VCaP (cell line): ENCODE measurements around the gene SCRG1.

ENCODE experiments used
- H3K27ac ChIP-seq: fragments of 450-650 bp; 2 replicates; pipeline ENCODE4 v1.5.1; 2017
- TF ChIP-seq, protein P1 (sequence below): fragments of 450-650 bp; conservative IDR thresholded peaks from 2 replicates; pipeline ENCODE4 v1.5.1; 2017; ENCODE audit warnings: mild to moderate bottlenecking, moderate library complexity

The SCRG1 gene

GRCh38 chr4:173420324-173420752 lies 21.4 kb upstream of the SCRG1 start:
- TF ChIP-seq, protein P1, sequence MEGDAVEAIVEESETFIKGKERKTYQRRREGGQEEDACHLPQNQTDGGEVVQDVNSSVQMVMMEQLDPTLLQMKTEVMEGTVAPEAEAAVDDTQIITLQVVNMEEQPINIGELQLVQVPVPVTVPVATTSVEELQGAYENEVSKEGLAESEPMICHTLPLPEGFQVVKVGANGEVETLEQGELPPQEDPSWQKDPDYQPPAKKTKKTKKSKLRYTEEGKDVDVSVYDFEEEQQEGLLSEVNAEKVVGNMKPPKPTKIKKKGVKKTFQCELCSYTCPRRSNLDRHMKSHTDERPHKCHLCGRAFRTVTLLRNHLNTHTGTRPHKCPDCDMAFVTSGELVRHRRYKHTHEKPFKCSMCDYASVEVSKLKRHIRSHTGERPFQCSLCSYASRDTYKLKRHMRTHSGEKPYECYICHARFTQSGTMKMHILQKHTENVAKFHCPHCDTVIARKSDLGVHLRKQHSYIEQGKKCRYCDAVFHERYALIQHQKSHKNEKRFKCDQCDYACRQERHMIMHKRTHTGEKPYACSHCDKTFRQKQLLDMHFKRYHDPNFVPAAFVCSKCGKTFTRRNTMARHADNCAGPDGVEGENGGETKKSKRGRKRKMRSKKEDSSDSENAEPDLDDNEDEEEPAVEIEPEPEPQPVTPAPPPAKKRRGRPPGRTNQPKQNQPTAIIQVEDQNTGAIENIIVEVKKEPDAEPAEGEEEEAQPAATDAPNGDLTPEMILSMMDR: peak; percentile 82
- peak overlapping the region; percentile 11; the same call in 1 of the 2 replicates for H3K27ac ChIP-seq

- no peak overlapping the region for H3K27ac ChIP-seq
- TF ChIP-seq, protein P1: no peak
Observed at GRCh38 chr4:173418639-173419038, 19.7 kb upstream of the SCRG1 start.

- TF ChIP-seq, protein P1: no peak
- H3K27ac ChIP-seq: no peak overlapping the region
Observed at GRCh38 chr4:173417833-173418232, 18.9 kb upstream of the SCRG1 start.

GRCh38 chr4:173415885-173416653 lies 17.2 kb upstream of the SCRG1 start:
- TF ChIP-seq, protein P1: no peak
- peak overlapping the region; percentile 30 for H3K27ac ChIP-seq

- TF ChIP-seq, protein P1: no peak
- H3K27ac ChIP-seq: no peak overlapping the region
Observed at GRCh38 chr4:173415092-173415491, 16.2 kb upstream of the SCRG1 start.

- H3K27ac ChIP-seq: no peak overlapping the region
- TF ChIP-seq, protein P1: no peak
Observed at GRCh38 chr4:173414456-173414855, 15.5 kb upstream of the SCRG1 start.

GRCh38 chr4:173413036-173413435 lies 14.1 kb upstream of the SCRG1 start:
- TF ChIP-seq, protein P1: no peak
- H3K27ac ChIP-seq: no peak overlapping the region
